ENCODE measurements around the gene ETHE1.

GRCh38 chr19:43541920-43542650, 15.1 kb upstream of the ETHE1 start:
- TF ChIP-seq CTCF (IDR thresholded peaks at IDR 0.05) (no peak), POLR2A (IDR thresholded peaks at IDR 0.05) (no peak)
